ENCODE measurements around the gene RAB11FIP4. TPM values are rescaled to one million over a fixed set of nuclear protein-coding genes. Genes with fewer than 3 reads are reported as not detected.

RAB11FIP4 gene
- total RNA-seq, 1 experiment from 2014 or later, result 54.9 TPM

- TF ChIP-seq FOXJ3 (CRISPR knock-in tag; IDR thresholded peaks at IDR 0.05; ENCODE audit: borderline replicate concordance), result no peak
- no peak for TF ChIP-seq ZNF138 (CRISPR knock-in tag; conservative IDR thresholded peaks at IDR 0.05)
- no peak for TF ChIP-seq NFE2L1 (CRISPR knock-in tag; IDR thresholded peaks at IDR 0.05)
- TF ChIP-seq ZNF532 (CRISPR knock-in tag; IDR thresholded peaks at IDR 0.05; ENCODE audit: borderline replicate concordance), result no peak
Observed at GRCh38 chr17:31479524-31479923, 88.0 kb downstream of the RAB11FIP4 start (continued).

DNA sequence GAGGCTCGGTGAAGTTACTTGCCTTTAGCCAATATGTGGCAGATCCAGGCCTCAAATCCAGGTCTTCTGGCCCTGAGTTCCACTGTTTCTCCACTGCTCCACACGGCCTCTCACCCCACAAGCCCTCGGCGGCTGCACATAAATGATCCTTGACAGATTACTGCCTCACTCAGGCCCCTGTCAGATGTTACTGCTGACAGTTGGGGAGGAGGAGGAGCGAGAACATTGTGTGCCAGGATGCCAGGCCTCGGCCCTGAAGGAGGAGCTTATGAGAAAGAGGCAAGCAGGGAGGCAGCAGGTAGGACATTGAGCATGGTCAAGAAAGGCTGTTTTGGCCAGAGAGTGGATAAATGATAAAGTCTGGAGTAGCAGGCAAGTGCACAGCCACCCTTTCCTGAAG lies 88.6 kb downstream of the RAB11FIP4 start:
- H3K27me3 Mint-ChIP-seq (ENCODE audit: low read depth), result no peaks in the 10 kb centered on the region; the same call in 1 of the 2 replicates
- no peak overlapping the region for H3K27ac Mint-ChIP-seq
- H3K4me3 Mint-ChIP-seq, result no peak overlapping the region
- ChIA-PET POLR2A (interaction anchor here (0.7 kb wide), 1 partner anchor 11 kb away, joined by 15 read pairs; no protein-coding TSS in a partner anchor), CTCF (no interaction called here)
- no peak for TF ChIP-seq TP53 (CRISPR knock-in tag; IDR thresholded peaks at IDR 0.05)
- TF ChIP-seq CBFB (CRISPR knock-in tag; IDR thresholded peaks at IDR 0.05; ENCODE audit: low read depth), result no peak
- TF ChIP-seq ZMAT4 (CRISPR knock-in tag; IDR thresholded peaks at IDR 0.05), result no peak
- TF ChIP-seq KAT7 (CRISPR knock-in tag; IDR thresholded peaks at IDR 0.05; ENCODE audit: borderline replicate concordance), result no peak
- no peak for TF ChIP-seq GABPB1 (CRISPR knock-in tag; IDR thresholded peaks at IDR 0.05)
- TF ChIP-seq AFF4 (CRISPR knock-in tag; IDR thresholded peaks at IDR 0.05; ENCODE audit: borderline replicate concordance), result no peak
- TF ChIP-seq ARID4B (CRISPR knock-in tag; IDR thresholded peaks at IDR 0.05; ENCODE audit: borderline replicate concordance), result no peak
- TF ChIP-seq, protein P1, sequence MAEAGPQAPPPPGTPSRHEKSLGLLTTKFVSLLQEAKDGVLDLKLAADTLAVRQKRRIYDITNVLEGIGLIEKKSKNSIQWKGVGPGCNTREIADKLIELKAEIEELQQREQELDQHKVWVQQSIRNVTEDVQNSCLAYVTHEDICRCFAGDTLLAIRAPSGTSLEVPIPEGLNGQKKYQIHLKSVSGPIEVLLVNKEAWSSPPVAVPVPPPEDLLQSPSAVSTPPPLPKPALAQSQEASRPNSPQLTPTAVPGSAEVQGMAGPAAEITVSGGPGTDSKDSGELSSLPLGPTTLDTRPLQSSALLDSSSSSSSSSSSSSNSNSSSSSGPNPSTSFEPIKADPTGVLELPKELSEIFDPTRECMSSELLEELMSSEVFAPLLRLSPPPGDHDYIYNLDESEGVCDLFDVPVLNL (CRISPR knock-in tag; IDR thresholded peaks at IDR 0.05; ENCODE audit: borderline replicate concordance, low read depth), result no peak
- no peak for TF ChIP-seq TEAD1 (CRISPR knock-in tag; IDR thresholded peaks at IDR 0.05)
- no peak for TF ChIP-seq CREM (CRISPR knock-in tag; IDR thresholded peaks at IDR 0.05)
- no peak for TF ChIP-seq ZBTB21 (CRISPR knock-in tag; IDR thresholded peaks at IDR 0.05; ENCODE audit: borderline replicate concordance)
- H3K36me3 Mint-ChIP-seq, result no peaks in the 10 kb centered on the region
- DNase-seq (ENCODE audit: low spot score) (no peak), ATAC-seq (no peak)
- peaks cover 4% of the 10 kb centered on the region; the same call in 1 of the 2 replicates for H3K4me1 Mint-ChIP-seq
- no peaks in the 10 kb centered on the region for H3K9me3 Mint-ChIP-seq

All from WTC11 (cell line).